NCI-H146 treated with DMSO at 0.1 percent for 48 hours (cell line): ENCODE results near the gene TSPO2.
A peak's percentile ranks its signal among the peaks of the same experiment; 100 is the strongest.
"Not testable (repeated sequence)": the region's sequence is repeated elsewhere in the genome, so short reads cannot be mapped to it uniquely, and the experiment has no call there.

Source experiments
- DNase-seq: peaks from one replicate; lab custom pipeline; 2025; ENCODE audit not compliant: unreplicated experiment; lab: John Stamatoyannopoulos, UW

Gene TSPO2, protein sequence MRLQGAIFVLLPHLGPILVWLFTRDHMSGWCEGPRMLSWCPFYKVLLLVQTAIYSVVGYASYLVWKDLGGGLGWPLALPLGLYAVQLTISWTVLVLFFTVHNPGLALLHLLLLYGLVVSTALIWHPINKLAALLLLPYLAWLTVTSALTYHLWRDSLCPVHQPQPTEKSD

DNA sequence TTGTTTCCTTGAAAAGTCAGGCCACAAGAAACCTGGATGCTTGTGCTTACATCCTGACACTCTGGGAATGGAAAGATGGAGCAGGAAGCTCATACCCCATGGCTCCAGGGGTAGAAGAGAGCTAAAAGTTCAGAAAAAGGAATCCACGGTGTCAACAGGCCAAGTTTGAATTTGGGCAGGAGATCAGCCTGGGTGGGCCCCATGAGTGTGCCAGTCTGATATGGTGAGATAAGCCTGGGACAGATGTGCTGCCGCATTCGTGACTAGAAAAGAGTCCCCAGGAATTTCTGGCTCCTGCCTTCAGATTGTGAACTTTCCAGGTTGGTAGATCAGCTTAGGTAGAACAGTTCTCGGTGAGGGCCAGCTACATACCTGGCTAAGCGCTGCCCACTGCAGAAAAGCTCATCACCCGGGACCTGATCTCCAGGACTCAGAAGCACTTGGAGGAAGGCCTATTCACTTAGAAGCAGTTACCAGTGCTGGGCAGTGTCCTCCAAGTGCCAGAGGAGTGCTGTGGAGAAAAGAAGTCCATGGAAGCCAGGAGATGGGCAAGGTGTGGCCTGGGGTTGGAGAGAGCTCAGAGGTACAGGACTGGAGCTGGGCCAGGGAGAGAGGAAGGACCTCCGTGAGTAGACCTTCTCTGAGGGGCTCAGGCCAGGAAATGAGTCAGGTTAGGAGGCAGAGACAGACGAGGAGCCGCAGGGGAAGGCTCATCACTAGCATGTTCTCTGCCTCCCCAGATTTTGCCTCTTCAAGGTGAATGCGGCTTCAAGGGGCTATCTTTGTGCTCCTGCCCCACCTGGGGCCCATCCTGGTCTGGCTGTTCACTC, at the start of gene TSPO2:
TSPO2 (plus strand) TSS at position 242 of the 830 bp plus-strand sequence; CDS start at position 761, 519 bp downstream.
- DNase-seq: no peak

DNA sequence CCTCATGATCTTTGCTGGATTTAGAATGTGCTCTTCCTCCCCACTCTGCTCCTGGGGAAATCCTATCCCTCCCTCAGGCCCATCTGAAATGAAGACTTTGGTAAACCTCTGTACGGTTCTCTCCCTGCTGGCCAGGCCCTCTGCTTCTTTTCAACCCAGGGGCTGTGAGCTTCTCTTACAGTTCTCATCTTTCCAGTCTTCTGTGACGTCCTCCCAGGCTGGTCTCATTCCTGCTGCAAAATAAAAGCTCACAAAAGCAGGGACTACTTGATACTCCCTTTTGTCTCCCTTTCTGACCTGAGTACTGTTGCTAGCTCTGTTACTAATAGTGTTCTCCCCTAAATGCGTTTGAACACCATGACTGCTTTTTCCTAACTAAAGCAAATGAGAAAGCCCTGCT, 49.5 kb upstream of the TSPO2 start:
- no peak for DNase-seq

DNA sequence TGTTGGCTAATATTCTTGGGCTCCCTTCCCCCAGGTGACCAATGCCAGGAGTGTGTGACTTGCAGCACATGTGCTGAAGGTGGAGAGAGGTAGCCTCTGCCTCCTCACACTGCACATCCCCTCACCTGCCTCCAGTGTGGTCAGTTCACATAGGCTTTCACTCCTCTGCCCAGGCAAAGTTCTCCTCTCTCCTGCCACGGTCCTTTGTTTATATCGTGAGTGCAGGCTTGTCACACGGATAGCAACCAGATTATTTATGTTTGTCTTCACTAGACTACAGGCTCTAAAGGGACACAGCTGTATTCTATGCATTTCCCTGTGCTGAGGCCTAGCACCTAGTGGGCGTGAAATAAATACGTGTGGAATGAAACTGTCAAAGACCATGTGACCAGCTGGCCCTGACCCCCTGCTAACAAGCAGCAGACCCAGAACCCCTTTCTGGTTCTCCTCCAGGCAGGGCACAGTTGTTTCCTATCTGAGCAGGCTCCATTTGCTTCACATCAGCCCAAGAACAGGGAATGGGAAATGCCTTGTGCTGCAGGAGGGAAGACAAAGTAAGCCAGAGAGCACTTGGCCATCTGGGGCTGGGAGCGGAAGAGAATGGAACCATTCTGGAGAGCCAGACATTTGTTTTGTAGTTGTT, 45.6 kb upstream of the TSPO2 start:
- DNase-seq: no peak

DNA sequence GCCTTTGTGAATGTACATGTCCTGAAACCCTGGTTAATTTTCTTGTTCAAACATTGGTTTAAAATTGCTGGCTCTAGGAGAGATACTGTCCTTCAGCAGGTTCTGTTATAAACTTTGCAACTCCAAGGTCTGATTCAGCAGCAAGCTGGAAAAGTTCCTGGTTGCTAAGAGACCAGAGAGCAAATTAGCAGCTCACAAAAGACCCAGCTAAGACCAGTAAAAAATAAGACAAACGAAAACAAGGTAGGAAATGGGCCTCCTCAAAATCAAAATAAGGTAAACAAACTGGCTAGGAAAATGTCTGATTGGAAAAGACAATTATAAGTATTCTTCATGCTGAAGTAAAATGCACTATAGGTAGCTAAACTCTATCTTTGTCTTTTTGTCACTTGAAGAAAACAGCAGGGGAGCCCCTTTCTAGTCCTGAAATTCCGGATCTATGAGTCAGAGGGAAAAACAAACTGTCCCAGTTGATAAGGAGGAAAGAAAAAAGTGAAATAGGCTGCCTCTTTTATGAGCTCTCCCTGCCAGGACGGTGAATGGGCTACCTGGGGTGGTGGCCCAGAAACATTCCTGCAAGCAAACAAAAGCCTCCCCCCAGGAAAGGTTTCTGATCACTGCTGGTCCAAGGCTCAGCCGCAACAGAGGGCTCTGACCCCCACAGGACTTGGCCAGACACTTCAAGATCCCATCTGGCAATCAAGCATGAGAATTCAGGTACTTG, 44.9 kb upstream of the TSPO2 start:
- peak; percentile 60 for DNase-seq

DNA sequence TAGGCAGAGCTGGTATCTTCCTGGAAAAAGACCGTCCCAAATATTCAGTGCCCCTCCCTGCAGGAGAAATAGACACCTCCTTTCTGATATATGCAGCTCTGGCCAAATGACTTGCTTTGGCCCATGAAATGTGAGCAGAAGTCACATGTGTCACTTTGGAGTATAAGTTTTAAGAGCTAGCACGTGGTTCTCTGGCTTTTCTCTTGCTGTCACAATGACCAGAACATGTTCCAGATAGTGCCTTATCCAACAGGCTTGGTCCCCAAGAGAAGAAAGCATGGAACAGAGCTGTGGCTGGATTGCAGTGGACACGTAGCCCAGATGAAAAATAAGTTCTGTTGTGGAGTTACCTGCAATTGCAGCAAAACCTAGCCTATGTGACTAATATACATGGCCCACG, 43.6 kb upstream of the TSPO2 start:
- no peak for DNase-seq

DNA sequence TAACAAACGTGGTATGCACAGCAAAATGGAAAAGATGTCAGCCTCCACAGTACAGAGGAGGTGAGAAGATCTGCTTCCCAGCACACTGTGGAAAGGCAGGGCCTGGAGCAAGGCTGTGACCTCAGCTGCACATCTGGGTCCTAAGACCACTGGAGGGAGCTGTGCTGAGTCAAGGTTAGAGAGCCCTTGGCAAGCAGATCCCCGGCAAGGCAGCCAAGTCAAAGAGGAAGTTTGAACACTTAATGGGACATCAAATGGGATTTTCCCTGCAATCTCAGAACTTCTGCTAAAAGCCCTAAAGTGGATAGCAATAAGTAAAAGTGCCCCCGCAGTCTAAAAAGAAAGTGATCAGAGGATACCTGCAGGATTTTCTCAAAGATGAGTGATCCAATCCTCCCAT, 42.7 kb upstream of the TSPO2 start:
- DNase-seq: no peak

DNA sequence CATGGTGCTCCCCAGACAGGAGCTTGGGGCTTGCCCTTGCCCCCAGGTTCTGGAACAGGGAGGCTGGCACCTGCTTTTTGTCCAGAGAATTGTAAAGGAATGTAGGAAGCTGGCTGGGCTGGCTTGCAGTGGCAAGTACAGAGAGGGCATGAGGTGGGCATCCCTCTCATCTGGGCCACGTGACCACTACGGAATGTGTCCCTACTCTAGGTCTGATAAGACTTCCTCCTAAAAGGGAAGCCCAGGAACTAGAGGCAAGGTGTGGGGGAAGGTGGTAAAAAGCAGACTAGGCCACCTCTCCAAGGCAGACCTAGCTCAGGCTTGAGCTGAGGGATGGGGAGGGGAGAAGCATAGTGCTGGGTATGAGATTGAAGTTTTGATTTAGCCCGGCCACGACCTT, 42.0 kb upstream of the TSPO2 start:
- no peak for DNase-seq

DNA sequence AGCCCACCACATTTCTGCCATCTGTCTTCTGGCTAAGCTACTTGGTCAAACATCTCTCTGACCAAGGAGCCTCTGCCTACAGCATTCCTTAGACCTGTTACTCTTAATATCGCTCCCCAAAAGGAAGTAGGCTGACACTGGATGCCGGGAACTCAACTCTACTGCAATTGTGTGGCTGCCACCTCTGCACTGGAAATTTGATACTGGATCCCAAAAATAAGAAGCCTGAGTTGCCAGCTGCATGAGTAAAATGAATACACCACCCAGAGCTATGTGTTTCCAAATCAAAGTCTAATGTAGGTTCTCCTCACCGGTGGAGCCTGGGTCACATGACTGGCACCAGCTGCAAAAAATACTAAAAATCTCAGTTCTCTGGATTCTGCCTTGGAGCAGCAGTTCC, 40.1 kb upstream of the TSPO2 start:
- no peak for DNase-seq

DNA sequence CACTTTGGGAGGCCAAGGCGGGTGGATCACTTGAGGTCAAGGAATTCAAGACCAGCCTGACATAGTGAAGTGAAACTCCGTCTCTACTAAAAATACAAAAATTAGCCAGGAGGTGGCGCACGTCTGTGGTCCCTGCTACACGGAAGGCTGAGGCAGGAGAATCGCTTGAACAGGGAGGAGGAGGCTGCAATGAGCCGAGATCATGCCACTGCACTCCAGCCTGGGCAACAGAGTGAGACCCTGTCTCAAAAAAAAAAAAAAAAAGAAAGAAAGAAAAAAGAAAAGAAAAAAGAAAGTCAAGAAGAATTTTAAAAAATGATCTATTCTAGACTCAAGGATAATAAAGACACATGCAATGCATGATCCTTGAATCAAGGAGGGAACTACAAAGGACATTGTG, 36.0 kb upstream of the TSPO2 start:
- DNase-seq: peak; percentile 70

DNA sequence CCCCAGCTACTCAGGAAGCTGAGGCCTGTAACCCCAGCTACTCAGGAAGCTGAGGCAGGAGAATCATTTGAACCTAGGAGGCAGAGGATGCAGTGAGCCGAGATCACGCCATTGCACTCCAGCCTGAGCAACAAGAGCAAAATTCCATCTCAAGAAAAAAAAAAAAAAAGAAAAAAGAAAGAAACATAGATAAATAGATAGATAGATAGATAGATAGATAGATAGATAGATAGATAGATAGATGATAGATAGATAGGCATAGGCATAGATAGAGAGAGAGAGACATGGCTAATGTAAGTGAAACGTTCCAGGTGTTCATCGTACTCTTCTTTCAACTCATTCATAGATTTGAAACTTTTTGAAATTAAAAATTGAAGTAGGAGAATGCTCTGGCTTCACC, 35.3 kb upstream of the TSPO2 start:
- not testable (repeated sequence) for DNase-seq

DNA sequence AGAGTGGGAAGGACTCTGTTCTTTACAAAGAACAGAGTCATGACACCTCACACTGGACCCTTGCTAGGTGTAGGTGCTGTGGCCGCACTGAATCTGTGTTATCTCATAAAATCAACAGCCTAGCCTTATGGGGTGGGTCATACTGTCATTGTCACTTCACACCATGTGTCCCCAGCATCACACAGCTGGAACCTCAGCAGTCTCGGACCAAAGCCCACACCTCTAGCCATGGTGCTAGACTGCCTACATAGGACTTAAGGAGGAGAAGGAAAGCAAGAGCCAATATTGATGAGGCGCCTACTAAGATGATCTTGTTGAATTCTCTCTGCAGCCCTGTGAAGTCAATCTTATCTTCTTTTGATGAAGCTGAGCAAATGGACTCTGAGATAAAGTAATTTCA, 34.3 kb upstream of the TSPO2 start:
- no peak for DNase-seq

DNA sequence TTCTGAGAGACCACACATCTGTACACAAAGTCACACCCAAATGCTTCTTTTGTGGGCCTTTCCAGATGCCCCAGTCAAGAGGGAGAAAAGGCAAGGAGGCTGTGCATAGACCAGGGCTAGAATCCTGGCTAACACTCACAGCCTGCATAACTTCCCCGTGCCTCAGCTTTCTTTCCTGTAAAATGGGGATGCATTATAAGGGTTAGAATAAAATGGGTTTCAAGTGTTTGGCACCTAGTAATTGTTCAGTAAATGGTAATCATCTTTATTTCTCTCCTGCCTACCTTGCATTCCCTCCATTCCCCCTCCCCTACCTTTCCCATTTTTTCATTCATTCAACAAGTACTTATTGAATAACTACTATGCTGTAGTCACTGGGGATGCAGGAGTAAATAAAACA, 32.6 kb upstream of the TSPO2 start:
- no peak for DNase-seq

DNA sequence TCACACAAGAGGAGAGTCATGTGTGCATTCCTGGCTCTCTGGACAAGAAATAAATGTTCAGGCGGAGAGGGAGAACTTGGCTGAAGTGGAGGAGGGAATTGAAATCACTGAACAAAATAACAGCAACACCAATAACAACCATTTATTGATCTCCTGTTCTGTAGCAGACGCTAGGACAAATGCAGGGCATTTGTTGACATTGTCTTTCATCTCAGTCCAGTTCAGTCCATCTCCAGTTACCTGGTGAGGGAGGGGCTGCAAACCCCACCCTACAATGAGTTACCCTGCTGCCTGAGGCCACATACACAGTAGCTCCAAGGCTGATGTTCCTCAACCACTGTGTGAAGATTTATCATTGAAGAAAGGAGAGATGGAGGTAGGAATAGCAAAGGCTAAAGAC, 30.6 kb upstream of the TSPO2 start:
- DNase-seq: peak; percentile 21

DNA sequence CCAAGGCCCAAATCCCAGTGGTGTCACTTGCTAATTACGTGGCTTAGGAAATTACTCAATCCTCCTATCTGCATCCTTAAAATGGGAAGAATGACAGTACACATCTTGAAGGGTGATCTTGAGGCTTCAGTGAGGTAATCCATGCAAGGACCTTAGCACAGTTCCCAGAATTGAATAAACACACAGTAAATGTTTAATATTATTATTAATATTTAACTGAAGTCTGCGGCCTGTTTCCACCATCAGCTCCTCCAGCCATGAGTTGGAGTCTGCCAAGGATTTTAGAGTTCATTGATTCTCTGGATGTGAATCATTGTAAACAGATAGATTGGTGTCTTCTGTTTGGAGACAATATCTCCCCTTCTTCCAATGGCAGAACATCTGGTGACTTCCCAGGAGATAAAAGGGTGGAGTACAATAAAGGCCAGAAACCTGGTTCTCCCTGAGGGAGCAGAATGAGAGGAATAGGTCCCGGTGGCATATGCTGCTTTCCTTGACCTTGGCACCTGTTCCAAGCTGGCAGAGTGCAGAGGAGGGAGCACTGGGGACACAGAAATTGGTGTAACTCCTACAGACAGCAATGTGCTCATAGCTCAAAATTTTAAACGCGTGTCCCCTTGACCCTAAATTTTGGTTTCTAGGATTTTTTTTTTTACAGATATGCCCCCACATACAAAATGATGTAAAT, 28.7 kb upstream of the TSPO2 start:
- no peak for DNase-seq

DNA sequence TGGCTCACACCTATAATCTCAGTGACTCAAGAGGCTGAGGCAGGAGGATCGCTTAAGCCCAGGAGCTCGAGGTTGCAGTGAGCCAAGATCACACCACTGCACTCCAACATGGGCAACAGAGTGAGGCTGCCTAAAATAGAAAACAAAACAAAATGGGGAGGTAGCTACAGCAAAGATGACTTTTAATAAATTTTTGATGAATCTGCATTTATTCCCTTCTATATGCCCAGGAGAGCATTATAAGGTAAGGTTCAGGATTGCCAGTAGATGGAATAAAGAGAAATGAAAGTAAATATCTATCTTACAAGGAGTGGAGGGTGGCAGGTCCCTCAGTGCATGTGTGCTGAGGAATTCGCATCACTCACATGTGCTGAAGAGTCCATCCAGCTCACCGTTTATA, 27.5 kb upstream of the TSPO2 start:
- DNase-seq: no peak

DNA sequence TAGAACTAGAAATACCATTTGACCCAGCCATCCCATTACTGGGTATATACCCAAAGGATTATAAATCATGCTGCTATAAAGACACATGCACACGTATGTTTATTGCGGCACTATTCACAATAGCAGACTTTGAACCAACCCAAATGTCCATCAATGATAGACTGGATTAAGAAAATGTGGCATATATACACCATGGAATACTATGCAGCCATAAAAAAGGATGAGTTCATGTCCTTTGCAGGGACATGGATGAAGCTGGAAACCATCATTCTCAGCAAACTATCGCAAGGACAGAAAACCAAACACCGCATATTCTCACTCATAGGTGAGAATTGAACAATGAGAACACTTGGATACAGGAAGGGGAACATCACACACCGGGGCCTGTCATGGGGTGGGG, 26.4 kb upstream of the TSPO2 start:
- DNase-seq: not testable (repeated sequence)

DNA sequence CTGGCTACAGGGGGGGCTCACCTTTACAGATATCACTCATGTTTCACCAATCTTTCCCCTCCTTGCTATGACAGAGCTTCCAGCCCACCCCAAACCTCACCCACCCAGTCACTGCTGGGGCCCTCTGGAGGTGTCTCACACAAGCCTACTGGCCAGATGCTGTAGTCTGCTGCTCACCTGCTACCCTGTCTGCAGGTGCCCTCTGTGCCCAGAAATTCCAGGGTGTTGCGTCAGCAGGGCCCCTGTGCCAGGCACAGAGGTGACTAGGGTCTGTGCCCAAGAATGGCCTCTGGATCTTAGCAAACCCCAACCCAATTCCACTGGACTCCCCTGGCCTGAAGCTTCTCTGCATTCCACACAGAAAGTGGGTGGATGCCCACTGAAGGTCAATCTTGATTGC, 24.6 kb upstream of the TSPO2 start:
- no peak for DNase-seq

DNA sequence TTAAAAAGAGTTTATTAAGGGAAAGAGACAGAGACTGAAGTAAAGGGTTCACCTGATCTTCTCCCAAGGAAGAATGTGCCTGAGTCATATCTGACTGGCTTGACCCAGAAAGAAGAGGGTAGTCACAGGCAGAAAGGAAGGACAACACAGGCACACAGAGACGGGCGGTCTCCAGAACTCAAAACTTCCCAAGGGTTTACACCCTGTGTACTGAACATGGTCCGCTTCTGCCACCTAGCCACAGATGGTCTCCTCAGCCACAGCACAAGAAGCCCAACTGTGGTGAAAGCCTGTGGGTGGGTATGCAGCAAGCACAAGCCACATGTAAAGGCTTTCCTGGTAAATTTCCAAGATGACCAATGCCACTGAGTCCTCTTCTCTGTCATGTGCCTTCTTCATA, 20.4 kb upstream of the TSPO2 start:
- no peak for DNase-seq

DNA sequence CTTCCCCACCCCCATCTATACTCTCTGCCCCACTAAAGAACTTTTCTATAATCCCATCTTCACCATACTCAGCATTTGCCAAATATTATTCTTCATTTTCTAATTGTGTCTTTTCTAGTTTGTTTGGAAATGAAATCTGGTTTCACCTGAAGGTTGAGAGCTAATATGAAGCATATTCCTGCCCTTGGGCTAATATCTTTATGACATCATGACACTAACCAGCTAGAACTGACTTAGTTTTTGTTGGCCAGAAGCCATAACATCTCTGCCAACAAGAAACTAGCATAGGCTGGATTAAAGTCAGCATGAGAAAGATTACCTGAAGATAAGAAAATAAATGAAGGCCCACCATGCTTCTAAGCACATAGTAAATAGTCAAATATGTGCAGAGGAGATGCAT, 20.0 kb upstream of the TSPO2 start:
- DNase-seq: no peak

DNA sequence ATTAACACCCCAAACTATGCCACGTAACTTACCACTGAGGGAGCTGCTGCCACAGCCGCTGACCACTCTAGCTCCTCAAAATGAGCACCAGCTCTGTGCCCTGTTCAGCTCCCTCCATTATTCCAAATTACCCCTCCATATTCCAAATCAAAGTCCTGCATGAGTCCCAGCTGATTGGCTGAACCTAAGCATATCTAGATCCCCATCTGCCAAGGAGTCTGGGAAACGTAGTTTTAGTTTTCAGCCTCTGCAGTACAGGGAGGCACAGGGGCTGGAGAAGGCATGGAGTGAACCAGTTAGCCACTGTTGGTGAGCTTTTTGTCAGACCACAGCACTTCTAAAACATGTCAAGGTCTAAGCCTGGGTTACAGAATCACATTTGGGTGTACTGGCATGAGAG, 19.2 kb upstream of the TSPO2 start:
- DNase-seq: no peak

DNA sequence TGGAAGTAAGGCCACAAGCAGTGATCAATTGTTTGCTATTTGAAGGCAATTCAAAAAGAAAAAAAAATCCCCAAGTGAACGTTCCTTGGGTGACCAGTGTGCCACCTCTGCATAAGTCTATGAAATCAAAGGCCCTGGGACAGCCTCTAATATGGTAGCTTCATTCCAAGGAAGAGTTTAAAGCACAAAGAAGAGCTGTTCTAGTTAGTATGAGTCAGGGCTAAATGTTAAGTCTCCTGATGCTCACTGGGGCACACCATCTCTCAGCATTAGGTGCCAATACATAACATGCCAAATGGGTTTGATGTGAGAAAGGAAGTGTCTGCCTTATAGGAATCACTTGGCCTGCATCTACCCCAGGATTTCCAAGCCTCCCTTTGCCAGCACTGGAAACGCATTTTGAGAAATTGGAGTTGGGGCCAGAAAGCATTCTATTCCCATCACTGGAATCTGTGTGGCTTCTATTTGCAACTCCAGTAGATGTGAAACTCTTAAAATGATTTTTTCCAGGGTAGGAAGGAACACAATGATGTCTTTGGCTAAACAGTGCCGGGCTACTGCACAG, 16.2 kb upstream of the TSPO2 start:
- no peak for DNase-seq
